ENCODE measurements around the gene PPP1R9B. TPM values are rescaled to one million over a fixed set of nuclear protein-coding genes. Genes with fewer than 3 reads are reported as not detected.

Gene PPP1R9B
- total RNA-seq, 1 experiment from 2014 or later, result 112 TPM

- CTCF ChIA-PET, result interaction anchor here (1.0 to 3.5 kb wide), 2 partner anchors 25 to 32 kb away, joined by 4 to 59 read pairs; no protein-coding TSS in a partner anchor
- Histone ChIP-seq H3K9me2 (ENCODE audit: insufficient read depth) (no peaks in the 10 kb centered on the region), H3K4me2 (ENCODE audit: low read length) (no peak overlapping the region), H3K4me3 (replicated peaks in 1 of 2; ENCODE audit: low read depth in 1 of 2, low read length in 2 of 2) (no peak overlapping the region), H3K4me1 (ENCODE audit: control insufficient read depth in 1 of 2, insufficient read depth in 2 of 2, low read length in 2 of 2) (peaks cover 9 to 35% of the 10 kb centered on the region in 2 experiments), H3K36me3 (ENCODE audit: control insufficient read depth in 1 of 2, insufficient read depth in 2 of 2, low read length in 2 of 2) (peaks cover 0 to 11% of the 10 kb centered on the region in 2 experiments; a peak in 1 of 4 replicates), H2AFZ (ENCODE audit: low read depth, low read length, poor library complexity, severe bottlenecking) (no peak overlapping the region), H3K9ac (ENCODE audit: low read length) (no peak overlapping the region), H3K27me3 (ENCODE audit: insufficient read depth, low read length) (no peaks in the 10 kb centered on the region), H3K27ac (ENCODE audit: low read depth, low read length) (no peak overlapping the region), H3K79me2 (ENCODE audit: insufficient read depth, low read length) (no peaks in the 10 kb centered on the region), H4K20me1 (ENCODE audit: insufficient read depth) (no peaks in the 10 kb centered on the region), H3K9me3 (ENCODE audit: control insufficient read depth in 1 of 2, insufficient read depth in 1 of 2, low read depth in 1 of 2, low read length in 2 of 2) (no peaks in the 10 kb centered on the region)
- no TSS peak for BruUV-seq (replicated peaks)
- ATAC-seq, result no peak
- DNase-seq (ENCODE audit: low read depth, low spot score), result no peak
- TF ChIP-seq REST (IDR thresholded peaks at IDR 0.05; ENCODE audit: low read depth) (no peak), ZFX (IDR thresholded peaks at IDR 0.05) (0 out of 2 replicates have a peak, but pooled peaks have one; percentile 8)
- intact Hi-C loops (cut with micrococcal nuclease), result loop anchor here (5.0 kb wide), 1 partner anchor 629 kb away; no protein-coding TSS in a partner anchor
- RAD21 ChIA-PET (ENCODE audit: low non-redundant PET in 1 of 2, low total read pairs in 2 of 2, uncharacterized antibody in 2 of 2, unreplicated experiment in 2 of 2), result interaction anchor here in 1 of 2 experiments (3.0 kb wide), 1 partner anchor 27 kb away, joined by 26 read pairs; no protein-coding TSS in a partner anchor
- POLR2A ChIA-PET, result interaction anchor here (1.2 to 1.5 kb wide), 2 partner anchors 18 to 27 kb away, joined by 3 read pairs; no protein-coding TSS in a partner anchor
These were observed 45.6 kb upstream of the PPP1R9B start for GRCh38 chr17:50196036-50196435.

Measured in HCT116 (cell line).